ENCODE results near the gene HDAC8.
"Not testable (repeated sequence)": the region's sequence is repeated elsewhere in the genome, so short reads cannot be mapped to it uniquely, and the experiment has no call there.

The HDAC8 gene

DNA sequence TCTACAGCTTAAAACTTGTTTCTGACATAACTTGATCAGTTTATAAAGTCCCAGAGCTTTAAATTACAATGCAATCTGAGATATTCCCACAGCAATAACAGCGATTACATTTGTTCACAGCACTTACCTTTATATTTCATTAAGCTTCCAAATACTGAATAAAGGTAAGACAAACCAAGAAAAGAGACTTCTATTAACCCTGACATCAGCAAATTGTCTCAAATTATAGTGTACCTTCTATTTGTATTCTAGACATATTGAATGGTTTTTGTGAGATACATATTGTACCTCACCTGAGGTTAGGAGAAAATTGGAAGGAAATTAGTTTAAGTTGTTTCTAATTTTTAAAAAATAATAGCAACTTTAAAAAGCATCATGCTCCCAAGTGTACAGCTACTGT lies 111.9 kb downstream of the HDAC8 start:
- DNase-seq (ENCODE audit: low spot score): no peak

DNA sequence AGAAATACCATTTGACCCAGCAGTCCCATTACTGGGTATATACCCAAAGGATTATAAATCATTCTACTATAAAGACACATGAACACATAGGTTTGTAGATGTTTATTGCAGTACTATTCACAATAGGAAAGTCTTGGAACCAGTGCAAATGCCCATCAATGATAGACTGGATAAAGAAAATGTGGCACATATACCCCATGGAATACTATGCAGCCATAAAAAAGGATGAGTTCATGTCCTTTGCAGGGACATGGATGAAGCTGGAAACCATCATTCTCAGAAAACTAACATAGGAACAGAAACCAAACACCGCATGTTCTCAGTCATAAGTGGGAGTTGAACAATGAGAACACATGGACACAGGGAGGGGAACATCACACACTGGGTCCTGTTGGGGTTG lies 123.6 kb downstream of the HDAC8 start:
- not testable (repeated sequence) for DNase-seq (ENCODE audit: low spot score)

DNA sequence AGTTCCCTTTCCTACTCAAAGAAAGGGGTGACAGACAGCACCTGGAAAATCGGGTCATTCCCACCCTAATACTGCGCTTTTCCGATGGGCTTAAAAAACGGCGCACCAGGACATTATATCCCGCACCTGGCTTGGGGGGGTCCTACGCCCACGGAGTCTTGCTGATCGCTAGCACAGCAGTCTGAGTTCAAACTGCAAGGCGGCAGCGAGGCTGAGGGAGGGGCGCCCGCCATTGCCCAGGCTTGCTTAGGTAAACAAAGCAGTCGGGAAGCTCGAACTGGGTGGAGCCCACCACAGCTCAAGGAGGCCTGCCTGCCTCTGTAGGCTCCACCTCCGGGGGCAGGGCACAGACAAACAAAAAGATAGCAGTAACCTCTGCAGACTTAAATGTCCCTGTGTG lies 131.9 kb downstream of the HDAC8 start:
- DNase-seq (ENCODE audit: low spot score): not testable (repeated sequence)

DNA sequence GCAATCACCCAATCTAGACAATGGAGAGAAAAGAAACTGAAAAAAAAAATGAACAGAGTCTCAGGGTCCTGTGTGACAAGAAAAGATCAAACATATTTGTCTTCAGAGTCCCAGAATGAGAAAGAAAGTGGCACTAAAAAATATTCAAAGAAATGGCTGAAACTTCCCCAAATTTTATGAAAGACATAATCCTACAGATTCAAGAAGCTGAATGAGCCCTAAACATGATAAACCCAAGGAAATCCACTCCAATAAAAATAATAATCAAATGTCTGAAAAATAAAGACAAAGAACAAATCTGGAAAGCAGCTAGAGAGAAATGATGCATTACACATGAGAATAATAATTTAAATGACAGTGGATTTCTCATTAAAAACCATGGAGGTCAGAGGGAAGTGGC lies 136.6 kb downstream of the HDAC8 start:
- no peak for DNase-seq (ENCODE audit: low spot score)

DNA sequence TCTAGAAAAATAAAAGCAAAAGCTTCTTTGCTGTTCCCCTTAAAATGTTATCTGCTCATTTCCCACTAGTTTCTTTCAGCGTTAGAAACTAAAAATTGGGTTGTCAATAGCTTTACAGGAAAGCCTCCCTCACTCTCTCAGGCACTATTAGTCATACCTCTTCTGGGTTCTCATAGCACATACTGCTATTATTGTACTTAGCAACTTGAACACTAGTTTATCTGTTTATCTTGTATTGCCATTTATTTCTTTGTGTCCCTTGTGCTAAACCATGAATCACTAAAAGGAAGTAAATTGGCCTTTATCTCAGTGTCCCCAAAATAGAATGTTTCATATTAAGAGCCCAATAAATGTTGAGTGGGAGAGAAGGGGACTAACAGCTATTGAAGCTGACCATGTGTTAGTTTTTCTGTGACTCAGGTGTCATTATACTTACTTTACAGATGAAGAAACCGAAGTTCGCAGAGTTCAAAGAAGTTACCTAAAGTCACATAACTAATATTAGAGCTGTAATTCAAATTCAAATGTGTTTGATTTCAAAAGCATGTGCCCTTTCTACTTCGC lies 142.2 kb downstream of the HDAC8 start:
- DNase-seq (ENCODE audit: low spot score): no peak

DNA sequence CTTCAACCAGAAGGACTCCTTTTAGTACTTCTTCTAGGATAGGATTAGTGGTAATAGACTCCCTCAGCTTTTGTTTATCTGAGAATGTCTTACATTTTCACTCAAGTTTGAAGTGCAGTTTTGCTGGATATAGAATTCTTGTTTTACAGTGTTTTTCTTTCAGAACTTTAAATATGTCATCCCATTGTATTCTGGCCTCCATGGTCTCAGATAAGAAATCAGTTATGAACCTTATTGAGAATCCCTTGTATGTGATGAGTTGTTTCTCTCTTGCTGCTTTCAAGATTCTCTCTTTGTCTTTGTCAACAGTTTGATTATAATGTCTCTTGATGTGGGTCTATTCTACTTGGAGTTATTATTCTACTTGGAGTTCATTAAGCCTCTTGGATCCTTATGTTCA lies 150.8 kb downstream of the HDAC8 start:
- DNase-seq (ENCODE audit: low spot score): no peak

DNA sequence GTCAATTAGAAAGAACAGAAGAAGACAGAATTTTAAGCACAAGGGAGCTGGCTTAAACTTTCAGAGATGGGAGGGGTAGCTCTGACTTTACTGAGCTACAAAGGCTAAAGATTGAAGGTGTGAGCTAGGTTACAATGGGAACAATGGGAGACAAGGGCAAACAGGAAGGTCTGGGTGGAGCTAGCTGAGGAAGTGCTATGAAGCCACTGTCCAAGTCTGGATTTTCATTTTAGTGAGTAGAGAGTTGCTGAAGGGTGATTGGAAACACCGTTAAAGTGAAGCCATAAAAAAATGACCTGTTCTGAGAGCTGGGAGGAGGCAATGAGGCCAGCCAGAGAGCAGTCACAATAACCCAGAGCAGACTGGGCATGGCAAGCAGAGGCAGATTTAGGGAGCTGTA lies 162.7 kb downstream of the HDAC8 start:
- no peak for DNase-seq (ENCODE audit: low spot score)

DNA sequence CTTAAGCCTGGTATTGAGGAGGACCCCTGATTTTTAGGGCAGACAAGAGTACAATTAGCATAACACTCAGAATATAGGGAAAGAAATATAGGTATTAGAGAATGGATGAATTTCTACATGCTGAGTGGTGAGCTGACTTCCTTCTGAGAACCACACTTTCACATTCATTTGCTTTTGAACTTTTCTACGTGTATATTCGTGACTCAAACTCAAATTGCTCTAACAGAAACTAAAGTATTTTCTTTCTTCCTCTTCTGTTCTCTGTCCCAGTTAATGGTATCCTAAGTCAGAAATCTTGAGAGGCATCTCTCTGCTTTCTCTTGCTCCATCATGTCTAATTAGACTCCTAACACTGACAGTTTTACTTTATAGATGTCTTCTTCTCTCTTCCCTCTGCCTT lies 163.8 kb downstream of the HDAC8 start:
- DNase-seq (ENCODE audit: low spot score): no peak

DNA sequence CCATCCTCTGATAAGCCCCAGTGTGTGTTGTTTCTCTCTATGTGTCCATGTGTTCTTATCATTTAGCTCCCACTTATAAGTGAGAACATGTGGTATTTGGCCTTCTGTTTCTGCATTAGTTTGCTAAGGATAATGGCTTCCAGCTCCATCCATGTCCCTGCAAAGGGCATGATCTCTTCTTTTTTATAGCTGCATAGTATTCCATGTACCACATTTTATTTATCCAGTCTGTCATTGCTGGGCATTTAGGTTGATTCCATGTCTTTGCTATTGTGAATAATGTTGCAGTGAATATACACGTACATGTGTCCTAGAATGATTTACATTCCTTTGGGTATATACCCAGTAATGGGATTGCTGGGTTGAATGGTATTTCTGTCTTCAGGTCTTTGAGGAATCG lies 167.5 kb downstream of the HDAC8 start:
- DNase-seq (ENCODE audit: low spot score): not testable (repeated sequence)

DNA sequence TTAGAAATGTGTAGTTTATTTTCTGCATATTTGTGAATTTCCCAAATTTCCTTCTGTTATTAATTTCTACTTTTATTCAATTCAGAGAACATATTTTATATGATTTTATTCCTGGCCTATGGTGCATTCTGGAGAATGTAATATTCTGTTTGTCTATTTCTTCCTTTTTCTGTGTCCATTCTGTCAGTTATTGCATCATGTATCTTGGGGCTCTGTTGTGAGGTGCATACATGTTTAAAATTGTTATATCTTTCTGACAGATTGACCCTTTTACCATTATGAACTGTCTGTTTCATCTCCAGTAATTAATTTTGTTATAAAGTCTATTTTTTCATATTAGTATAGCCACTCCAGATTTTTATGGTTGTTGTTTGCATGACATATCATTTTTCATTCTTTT lies 170.0 kb downstream of the HDAC8 start:
- no peak for DNase-seq (ENCODE audit: low spot score)

DNA sequence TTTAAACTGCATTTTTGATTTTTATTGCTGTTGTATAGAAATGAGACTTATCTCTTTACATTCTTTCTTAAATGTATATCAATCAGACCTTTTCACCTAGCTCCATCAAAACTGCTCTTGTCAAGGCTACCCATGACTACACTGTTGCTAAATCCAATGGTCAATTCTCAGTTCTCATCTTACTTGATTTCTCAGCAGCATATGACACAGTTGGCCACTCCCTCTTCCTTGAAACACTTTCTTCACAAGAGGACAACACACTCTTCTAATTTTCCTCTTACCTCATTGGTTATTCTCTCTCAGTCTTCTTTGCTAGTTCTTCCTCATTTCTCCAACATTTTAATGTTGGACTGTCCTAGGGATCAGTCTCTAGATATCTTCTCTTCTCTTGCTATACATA lies 172.8 kb downstream of the HDAC8 start:
- no peak for DNase-seq (ENCODE audit: low spot score)

DNA sequence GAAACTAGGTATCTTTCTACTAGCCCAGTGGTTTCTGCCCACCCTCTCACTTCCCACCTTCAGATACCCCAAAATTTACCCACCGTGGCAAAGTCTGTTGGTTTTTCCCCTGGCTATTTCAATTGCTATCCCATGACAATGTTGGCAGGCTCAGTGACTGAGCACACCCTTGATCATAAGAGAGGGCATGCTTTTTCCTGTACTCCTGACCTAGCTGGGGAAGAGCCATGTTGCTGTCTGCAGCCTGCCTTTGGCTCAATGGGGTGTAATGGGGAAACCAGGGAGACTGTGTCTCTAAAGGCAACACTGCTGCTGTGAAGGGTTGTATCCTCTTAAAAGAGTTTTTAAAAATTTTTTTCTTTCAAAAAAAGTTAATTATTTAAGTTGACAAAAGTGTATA lies 176.5 kb downstream of the HDAC8 start:
- no peak for DNase-seq (ENCODE audit: low spot score)

DNA sequence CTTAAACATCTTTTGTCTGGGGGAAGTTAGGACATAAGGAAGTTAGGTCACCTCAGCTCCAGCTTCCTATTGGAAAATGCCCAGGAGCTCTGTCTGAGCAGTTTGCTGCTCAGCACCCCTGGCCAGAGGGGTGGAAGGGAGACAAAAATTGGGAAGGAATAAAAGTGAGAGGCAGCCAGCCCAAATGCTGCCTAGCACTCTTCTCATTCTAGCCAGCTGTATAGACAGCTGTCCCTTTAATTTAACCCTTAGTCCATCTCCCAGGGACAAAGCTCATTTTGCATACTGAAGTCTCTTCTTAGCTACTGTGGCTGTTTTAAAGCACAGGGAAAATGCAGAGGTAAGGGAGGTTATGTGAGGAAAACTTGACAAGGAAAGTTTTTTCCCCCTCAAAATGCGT lies 177.4 kb downstream of the HDAC8 start:
- DNase-seq (ENCODE audit: low spot score): no peak

DNA sequence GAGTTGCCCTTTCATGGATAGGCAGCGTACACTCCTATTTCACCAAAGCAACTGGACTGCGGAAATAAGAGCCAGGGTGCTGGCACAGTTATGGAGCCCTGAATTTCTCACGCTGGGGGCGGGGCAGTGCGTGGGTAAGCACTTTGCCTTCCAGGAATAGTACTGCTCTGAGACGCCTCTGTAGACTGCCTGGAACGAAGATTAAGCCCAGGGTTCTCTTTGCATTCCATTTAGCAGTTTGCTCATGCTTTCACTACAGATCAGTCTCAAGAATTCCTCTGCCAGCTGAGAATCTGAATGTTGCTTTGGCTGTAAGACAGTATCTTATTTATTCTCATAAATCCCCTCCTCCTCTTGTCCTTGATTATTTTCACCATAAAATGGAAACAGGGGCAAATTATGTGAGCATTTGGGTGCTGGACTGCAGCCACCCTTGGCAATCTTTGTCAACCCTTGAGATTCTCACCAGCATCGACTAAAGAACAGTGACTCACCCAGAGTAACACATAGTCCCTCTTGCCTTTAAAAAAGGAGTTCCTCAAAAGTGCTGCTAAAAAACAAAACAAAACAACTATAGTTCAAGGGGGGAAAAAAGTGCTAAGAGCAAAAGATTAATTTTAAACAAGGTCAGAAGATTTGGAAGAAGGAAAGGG lies 178.0 kb downstream of the HDAC8 start:
- DNase-seq (ENCODE audit: low spot score): no peak

DNA sequence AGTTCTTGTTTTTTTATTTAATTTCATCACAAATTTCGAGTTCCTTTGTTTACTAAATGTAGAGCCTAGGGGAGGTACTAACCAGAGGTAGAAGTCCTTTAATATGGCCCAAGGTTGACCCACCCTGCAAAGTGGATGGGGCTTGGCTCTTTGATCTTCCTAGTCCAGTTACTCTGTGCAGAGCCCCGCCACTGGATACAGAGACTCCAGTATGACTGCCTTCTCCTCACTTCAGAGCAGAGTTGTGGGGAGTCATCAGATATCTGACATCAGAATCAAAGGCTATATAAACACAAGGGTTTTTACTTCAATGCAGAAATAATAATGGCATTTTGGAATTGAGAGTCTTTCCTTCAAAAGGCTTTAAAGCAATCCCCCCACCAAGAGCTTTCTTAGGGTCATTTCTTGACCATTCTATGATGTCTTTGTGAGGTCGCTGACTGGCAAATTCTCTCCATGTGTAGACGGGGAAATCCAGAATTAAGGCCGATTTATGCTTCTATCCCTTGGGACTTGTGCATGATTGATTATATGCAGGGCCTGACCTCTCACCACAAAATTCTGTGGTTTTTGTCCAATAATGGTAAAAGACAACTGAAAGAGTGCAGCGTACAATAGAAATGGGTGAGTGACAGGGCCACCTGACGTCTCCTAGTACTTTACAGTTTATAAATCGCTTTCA lies 178.7 kb downstream of the HDAC8 start:
- DNase-seq (ENCODE audit: low spot score): no peak

DNA sequence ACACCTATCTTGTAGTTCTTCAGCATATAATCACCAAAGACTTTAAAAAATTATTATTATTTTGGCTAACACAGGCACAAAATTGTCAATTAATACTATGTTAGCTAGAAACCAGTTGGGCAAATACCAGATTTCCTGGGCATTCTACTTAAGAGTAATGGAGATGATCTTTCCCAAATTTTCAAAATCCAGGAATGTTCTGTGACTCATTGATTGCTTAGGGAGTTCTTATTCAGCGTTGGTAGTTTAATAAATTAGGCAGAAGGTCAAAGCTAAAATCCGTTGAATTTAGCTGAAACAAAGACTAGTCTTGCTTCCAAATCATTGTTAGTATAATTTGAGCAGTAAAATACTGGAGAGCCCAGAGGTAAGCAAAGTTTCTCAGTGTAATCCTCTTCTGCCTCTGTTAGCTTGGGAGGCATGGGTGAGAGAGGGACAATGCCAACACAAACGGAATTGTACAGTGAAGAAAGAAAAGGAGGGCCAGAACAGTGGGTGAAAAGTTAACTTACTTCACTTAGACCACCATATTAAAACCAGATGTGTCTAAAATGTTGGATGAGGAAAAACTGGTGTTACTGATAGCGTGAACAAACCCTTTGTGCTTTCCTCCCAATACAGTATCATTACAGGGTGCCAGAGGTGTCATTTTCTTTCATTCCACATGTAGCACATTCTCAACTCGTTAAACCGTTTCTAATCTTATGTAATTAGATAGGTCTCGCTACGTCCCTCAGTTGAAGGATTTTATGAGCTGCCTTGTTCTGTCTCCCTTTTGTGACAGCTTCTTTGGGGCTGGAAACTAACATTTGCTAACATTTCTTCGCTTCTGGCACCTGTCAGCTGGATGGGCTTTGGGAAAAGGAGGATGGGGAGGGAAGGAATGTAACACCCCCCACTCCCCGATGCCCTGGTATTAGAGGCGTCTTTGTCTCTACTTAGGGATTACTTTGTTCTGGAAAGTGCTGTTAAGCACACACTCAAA lies 179.5 kb downstream of the HDAC8 start:
- DNase-seq (ENCODE audit: low spot score): no peak

DNA sequence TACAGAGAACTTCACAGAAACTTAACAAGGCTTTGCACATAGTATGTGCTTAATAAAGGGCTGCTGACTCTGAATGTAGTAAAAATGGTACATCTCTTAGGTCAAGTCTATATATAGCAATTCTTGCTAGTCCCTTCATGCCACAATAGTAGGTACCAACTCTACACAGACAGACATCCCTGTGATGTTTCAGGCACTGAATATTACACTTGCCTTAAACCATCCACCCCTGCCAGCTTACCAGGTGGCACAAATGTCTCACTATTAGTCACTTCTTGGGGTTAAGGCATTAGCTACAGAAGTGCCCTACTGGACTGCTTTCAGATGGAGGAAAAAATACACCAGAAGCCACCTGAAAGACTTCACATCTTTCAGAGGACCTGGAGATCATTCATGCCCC lies 180.6 kb downstream of the HDAC8 start:
- no peak for DNase-seq (ENCODE audit: low spot score)

DNA sequence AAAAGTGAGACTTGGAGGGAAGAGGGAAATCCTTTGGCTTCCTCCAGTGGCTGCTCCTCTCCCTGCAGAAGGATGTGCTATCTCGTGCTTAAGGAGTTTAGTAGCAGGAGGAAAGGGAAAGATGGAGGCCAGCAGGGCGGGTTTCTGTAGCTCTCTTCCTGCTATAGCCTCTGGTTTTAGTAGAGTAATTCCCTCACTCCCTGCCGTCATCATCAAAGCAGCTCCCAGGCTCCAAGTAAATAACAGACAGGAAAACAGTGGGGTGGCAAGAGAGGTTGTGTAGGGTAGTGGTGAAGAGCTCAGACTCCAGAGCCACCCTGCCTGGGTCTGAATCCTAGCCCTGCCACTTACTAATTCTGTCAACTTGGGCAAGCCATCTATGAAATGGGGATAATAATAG lies 185.4 kb downstream of the HDAC8 start:
- DNase-seq (ENCODE audit: low spot score): no peak

DNA sequence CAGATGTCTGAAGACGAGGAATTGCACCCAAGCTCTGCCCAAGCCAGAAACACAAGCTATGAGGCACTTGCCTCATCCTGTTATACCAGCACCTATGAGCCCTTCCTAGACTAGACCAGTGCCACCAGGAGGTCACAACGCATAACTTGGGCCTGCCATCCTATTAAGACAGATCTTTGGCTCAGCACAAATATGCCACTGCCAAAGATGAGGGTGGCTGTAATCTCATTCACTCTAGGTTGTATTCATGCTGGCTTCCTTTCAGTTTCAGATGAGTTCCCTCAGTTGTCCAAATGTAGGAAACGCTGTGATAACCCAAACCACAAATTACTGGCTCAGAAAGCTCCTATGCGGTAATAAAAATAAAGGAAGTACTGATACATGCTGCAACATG lies 190.4 kb downstream of the HDAC8 start:
- no peak for DNase-seq (ENCODE audit: low spot score)

DNA sequence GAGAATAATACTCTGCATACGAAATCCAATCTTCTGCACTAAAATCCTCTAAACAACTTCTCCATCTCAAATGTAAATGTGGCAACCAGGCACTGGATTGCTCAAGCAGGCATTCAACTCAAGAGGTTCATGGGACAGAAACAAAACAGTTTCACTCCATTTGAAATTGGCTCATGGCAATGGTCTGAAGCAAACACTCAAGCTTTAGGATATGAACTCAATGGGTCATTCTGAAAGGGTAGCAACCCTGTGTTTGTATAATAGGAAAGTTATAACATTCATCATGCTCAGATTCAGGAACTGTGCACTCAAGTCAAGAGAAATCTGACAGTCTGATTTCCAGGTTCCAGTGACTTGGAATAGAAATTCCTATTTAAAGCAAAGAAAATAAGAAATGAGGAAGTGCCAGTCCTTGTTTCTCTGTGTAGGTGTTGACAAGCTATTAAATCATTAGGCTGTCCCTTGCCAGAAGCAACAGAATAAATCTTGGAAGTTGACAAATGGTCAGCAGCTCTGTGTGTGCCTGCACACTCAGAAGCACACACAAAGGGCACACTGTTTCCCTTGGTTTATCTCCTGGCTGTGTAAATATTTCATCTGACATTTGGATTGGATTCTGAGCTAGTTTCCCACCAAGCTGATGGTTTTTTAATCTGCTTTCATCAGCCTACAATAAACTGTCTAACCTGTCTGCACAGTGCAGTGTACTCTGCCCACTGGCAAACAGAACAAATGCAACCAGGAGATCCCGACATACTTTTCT lies 191.0 kb downstream of the HDAC8 start:
- no peak for DNase-seq (ENCODE audit: low spot score)

DNA sequence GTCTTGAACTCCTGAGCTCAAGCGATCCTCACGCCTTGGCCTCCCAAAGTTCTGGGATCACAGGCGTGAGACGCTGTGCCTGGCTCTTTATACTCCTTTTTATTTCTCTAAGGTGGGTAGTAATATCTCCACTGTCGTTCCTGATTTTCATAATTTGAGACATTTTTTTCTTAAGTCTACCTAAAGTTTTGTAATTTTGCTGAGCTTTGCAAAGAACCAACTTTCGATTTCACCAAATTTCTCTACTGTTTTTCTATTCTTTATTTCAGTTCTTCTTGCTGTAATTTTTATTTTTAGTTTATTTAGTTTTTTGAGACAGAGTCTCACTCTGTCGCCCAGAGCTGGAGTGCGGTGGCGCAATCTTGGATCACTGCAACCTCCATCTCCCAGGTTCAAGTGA lies 196.5 kb downstream of the HDAC8 start:
- no peak for DNase-seq (ENCODE audit: low spot score)

DNA sequence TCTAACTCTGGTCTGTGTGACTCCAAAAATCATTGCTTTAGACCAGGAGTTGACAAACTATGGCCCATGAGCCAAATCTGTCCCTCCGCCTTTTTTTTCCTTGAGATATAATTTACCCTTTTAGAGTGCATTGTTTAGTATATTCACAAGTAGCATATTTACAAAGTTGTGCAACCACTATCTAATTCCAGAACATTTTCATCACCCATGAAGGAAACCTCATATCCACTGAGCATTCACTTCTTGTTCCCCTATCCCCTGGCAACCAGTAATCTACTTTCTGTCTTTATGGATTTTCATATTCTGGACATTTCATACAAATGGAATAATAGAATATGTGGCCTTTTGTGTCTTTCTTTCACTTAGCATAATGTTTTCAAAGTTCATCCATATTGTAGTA lies 199.5 kb downstream of the HDAC8 start:
- no peak for DNase-seq (ENCODE audit: low spot score)
